LNCaP clone FGC (cell line): ENCODE data around the gene FHIT.
"Not testable (repeated sequence)": the region's sequence is repeated elsewhere in the genome, so short reads cannot be mapped to it uniquely, and the experiment has no call there.

Source experiments
- DNase-seq: peaks from one replicate; pipeline ENCODE4 v3.0.0-alpha.2; 2011; ENCODE audit warnings: low read depth
- H3K4me3 ChIP-seq: 2 replicates; pipeline ENCODE4 v1.5.1; 2011; ENCODE audit warnings: mild to moderate bottlenecking, low read depth, low read length, control low read depth
- CTCF ChIP-seq: IDR thresholded peaks from 2 replicates; pipeline ENCODE4 v1.5.1; 2012; ENCODE audit warnings: mild to moderate bottlenecking; ENCODE audit not compliant: control insufficient read depth, insufficient read depth; ENCODE audit errors: extremely low read depth

The FHIT gene

GRCh38 chr3:59803268-59803667, 1448.0 kb downstream of the FHIT start:
- DNase-seq: no peak
- no peak for TF ChIP-seq CTCF
- H3K4me3 ChIP-seq: no peak overlapping the region

GRCh38 chr3:59802453-59802852, 1448.8 kb downstream of the FHIT start:
- not testable (repeated sequence) for DNase-seq, H3K4me3 ChIP-seq

- DNase-seq: no peak
- no peak overlapping the region for H3K4me3 ChIP-seq
- TF ChIP-seq CTCF: no peak
These were observed 1449.2 kb downstream of the FHIT start for GRCh38 chr3:59802045-59802444.

- DNase-seq: no peak
- H3K4me3 ChIP-seq: no peak overlapping the region
- no peak for TF ChIP-seq CTCF
These were observed 1450.8 kb downstream of the FHIT start for GRCh38 chr3:59800481-59800880.

GRCh38 chr3:59798372-59799086, 1452.7 kb downstream of the FHIT start:
- TF ChIP-seq CTCF: no peak
- H3K4me3 ChIP-seq: no peak overlapping the region
- DNase-seq: no peak

GRCh38 chr3:59797533-59797932, 1453.7 kb downstream of the FHIT start:
- DNase-seq: no peak
- no peak overlapping the region for H3K4me3 ChIP-seq
- TF ChIP-seq CTCF: no peak

- DNase-seq: no peak
- TF ChIP-seq CTCF: no peak
- no peak overlapping the region for H3K4me3 ChIP-seq
These were observed 1454.8 kb downstream of the FHIT start for GRCh38 chr3:59796456-59796855.

- no peak overlapping the region for H3K4me3 ChIP-seq
- DNase-seq: no peak
- TF ChIP-seq CTCF: no peak
These were observed 1455.5 kb downstream of the FHIT start for GRCh38 chr3:59795756-59796155.
